ENCODE measurements around the gene PELI2.

DNA sequence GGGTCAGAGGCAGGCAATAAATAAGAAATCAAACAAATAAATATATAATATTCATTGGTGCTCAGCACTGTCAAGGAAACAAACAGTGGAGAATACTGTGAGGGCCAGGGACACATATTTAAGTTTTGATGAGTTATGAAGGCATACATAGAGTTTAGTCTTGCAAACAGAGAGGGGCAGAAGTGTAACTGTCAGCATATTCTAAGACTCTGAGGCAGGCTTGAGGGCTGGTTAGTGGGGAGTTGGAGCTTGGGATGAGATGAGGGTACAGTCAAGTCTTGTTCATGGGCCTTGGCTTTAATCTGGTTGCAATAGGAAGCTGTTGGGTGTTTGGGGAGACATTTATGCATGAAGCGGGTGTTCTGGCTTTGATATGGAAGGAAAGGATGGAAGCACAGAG, 78.9 kb downstream of the PELI2 start:
- TF ChIP-seq, protein P1, sequence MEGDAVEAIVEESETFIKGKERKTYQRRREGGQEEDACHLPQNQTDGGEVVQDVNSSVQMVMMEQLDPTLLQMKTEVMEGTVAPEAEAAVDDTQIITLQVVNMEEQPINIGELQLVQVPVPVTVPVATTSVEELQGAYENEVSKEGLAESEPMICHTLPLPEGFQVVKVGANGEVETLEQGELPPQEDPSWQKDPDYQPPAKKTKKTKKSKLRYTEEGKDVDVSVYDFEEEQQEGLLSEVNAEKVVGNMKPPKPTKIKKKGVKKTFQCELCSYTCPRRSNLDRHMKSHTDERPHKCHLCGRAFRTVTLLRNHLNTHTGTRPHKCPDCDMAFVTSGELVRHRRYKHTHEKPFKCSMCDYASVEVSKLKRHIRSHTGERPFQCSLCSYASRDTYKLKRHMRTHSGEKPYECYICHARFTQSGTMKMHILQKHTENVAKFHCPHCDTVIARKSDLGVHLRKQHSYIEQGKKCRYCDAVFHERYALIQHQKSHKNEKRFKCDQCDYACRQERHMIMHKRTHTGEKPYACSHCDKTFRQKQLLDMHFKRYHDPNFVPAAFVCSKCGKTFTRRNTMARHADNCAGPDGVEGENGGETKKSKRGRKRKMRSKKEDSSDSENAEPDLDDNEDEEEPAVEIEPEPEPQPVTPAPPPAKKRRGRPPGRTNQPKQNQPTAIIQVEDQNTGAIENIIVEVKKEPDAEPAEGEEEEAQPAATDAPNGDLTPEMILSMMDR (IDR thresholded peaks at IDR 0.05; ENCODE audit: insufficient read depth, low read length, poor library complexity, severe bottlenecking): no peak
- no peak for TF ChIP-seq EZH2phosphoT487 (conservative IDR thresholded peaks at IDR 0.05; ENCODE audit: low read length)

Data from SU-DHL-6 (cell line).